ENCODE results near the gene TBX4. TPM values are rescaled to one million over a fixed set of nuclear protein-coding genes. Genes with fewer than 3 reads are reported as not detected.

Gene TBX4
- total and polyA plus RNA-seq, 2 of the 13 experiments (the other 11 are each of a cell fraction or from before 2014, with no cell fraction given) = 0.11 to 1.1 TPM

DNA sequence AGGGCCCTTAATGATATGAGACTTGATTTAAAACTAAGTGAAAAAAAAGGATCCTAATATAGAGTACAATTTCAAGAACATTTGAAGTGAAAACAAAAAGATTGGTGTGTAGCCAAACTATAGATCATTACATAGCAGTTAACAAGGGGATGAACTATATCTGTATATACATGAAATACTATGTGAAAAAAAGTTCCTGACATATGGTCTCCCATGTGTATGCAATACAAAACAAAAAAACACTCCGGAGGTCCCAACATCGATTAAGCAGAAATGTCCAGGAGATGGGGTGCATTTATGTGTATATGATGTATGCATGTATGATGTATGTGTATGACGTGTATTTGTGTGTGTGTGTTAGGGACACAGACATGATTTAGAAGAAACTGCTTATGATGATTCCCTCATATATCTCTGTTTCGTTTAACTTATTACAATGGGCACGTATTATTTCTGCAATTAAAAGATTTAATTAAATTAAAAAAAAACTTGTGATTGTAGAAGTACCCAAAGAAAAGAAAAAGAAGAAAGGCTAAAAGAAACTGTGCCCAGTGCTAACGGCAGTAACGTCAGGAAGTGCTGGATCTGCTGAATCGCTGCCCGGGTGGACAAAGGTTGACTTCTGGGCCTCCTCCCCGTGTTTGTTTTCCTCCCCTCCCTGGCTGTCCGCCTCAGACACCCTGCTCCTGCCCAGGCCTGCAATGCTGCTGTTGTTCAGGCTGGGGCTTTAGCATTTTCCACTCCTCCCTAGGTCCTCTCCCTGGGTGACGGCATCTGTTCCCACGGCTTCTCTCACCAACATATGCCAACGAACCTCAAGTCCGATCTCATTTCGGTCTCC lies 36.9 kb downstream of the TBX4 start (continued):
- peak; percentile 80; the same call in 1 of the 2 replicates for TF ChIP-seq ZBED4 (CRISPR knock-in tag; IDR thresholded peaks at IDR 0.05; ENCODE audit: borderline replicate concordance)
- no peak for TF ChIP-seq ZNF775 (CRISPR knock-in tag; IDR thresholded peaks at IDR 0.05; ENCODE audit: borderline replicate concordance)
- peak; percentile 63; the same call in 1 of the 2 replicates for TF ChIP-seq ZFP82 (CRISPR knock-in tag; IDR thresholded peaks at IDR 0.05; ENCODE audit: borderline replicate concordance)
- no peak; the same call in 1 of the 2 replicates for TF ChIP-seq CHD4 (IDR thresholded peaks at IDR 0.05; ENCODE audit: borderline replicate concordance, low read length)
- peak; percentile 18; the same call in 1 of the 2 replicates for TF ChIP-seq ZBTB7B (CRISPR knock-in tag; IDR thresholded peaks at IDR 0.05)
- peak; percentile 54; the same call in 1 of the 2 replicates for TF ChIP-seq RARA (CRISPR knock-in tag; IDR thresholded peaks at IDR 0.05)
- no peak for TF ChIP-seq ISX (CRISPR knock-in tag; conservative IDR thresholded peaks at IDR 0.05)
- no peak for TF ChIP-seq SALL2 (CRISPR knock-in tag; IDR thresholded peaks at IDR 0.05)
- no peak for TF ChIP-seq ZNF772 (CRISPR knock-in tag; IDR thresholded peaks at IDR 0.05)
- no peak for TF ChIP-seq SIN3A (IDR thresholded peaks at IDR 0.05; ENCODE audit: borderline replicate concordance, low read depth, low read length)
- peak; percentile 52; the same call in 1 of the 2 replicates for TF ChIP-seq ZBTB38 (CRISPR knock-in tag; IDR thresholded peaks at IDR 0.05)
- TF ChIP-seq EP300 (IDR thresholded peaks at IDR 0.05; ENCODE audit: low read depth in 2 of 2, low read length in 2 of 2) = peak in 1 of 2 experiments; percentile 72; a peak in 1 of 4 replicates
- no peak for TF ChIP-seq EP300 (CRISPR knock-in tag; IDR thresholded peaks at IDR 0.05; ENCODE audit: borderline replicate concordance)
- TF ChIP-seq MXD3 (CRISPR knock-in tag; IDR thresholded peaks at IDR 0.05) = no peak; the same call in 1 of the 2 replicates
- TF ChIP-seq HNF4A (CRISPR knock-in tag; IDR thresholded peaks at IDR 0.05) = peak; percentile 87
- TF ChIP-seq, protein P1, sequence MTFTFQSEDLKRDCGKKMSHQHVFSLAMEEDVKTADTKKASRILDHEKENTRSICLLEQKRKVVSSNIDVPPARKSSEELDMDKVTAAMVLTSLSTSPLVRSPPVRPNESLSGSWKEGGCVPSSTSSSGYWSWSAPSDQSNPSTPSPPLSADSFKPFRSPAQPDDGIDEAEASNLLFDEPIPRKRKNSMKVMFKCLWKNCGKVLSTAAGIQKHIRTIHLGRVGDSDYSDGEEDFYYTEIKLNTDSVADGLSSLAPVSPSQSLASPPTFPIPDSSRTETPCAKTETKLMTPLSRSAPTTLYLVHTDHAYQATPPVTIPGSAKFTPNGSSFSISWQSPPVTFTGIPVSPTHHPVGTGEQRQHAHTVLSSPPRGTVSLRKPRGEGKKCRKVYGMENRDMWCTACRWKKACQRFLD (CRISPR knock-in tag; IDR thresholded peaks at IDR 0.05; ENCODE audit: borderline replicate concordance) = no peak
- TF ChIP-seq HDAC1 (CRISPR knock-in tag; IDR thresholded peaks at IDR 0.05) = peak; percentile 51; the same call in 1 of the 2 replicates
- TF ChIP-seq ZNF343 (CRISPR knock-in tag; IDR thresholded peaks at IDR 0.05) = peak; percentile 64; the same call in 1 of the 2 replicates
- TF ChIP-seq, protein P2, sequence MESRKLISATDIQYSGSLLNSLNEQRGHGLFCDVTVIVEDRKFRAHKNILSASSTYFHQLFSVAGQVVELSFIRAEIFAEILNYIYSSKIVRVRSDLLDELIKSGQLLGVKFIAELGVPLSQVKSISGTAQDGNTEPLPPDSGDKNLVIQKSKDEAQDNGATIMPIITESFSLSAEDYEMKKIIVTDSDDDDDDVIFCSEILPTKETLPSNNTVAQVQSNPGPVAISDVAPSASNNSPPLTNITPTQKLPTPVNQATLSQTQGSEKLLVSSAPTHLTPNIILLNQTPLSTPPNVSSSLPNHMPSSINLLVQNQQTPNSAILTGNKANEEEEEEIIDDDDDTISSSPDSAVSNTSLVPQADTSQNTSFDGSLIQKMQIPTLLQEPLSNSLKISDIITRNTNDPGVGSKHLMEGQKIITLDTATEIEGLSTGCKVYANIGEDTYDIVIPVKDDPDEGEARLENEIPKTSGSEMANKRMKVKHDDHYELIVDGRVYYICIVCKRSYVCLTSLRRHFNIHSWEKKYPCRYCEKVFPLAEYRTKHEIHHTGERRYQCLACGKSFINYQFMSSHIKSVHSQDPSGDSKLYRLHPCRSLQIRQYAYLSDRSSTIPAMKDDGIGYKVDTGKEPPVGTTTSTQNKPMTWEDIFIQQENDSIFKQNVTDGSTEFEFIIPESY (CRISPR knock-in tag; IDR thresholded peaks at IDR 0.05) = peak; percentile 16; the same call in 1 of the 2 replicates
- no peak for TF ChIP-seq ZNF777 (CRISPR knock-in tag; IDR thresholded peaks at IDR 0.05)
- TF ChIP-seq FOSL1 (CRISPR knock-in tag; IDR thresholded peaks at IDR 0.05; ENCODE audit: borderline replicate concordance) = no peak
- peak; percentile 74; the same call in 1 of the 2 replicates for TF ChIP-seq NRL (CRISPR knock-in tag; IDR thresholded peaks at IDR 0.05; ENCODE audit: borderline replicate concordance)

Data from HepG2 (cell line).